ENCODE data around the gene IKZF3. TPM values are rescaled to one million over a fixed set of nuclear protein-coding genes. Genes with fewer than 3 reads are reported as not detected.
A peak's percentile ranks its signal among the peaks of the same experiment; 100 is the strongest.

Gene IKZF3
- total and polyA plus RNA-seq, 10 of the 15 experiments (the other 5 are each of a cell fraction or from before 2014, with no cell fraction given): 5.5 to 98.2 (median 47.6) TPM

GRCh38 chr17:39841134-39841683 lies 22.9 kb downstream of the IKZF3 start:
- 98% methylated on average over 2 of the region's 2 CpGs for WGBS (ENCODE audit: insufficient coverage, insufficient replicate concordance, low lambda C conversion rate, missing lambda C conversion rate)
- no TSS peak for BruUV-seq (replicated peaks)
- TF ChIP-seq RAD21 (IDR thresholded peaks at IDR 0.05; ENCODE audit: insufficient read depth, low read depth, low read length) (no peak), HDGF (IDR thresholded peaks at IDR 0.05) (no peak), JUNB (IDR thresholded peaks at IDR 0.05) (no peak), E4F1 (IDR thresholded peaks at IDR 0.05; ENCODE audit: borderline replicate concordance, partially characterized antibody) (no peak), PML (IDR thresholded peaks at IDR 0.05; ENCODE audit: low read length) (no peak), REST (IDR thresholded peaks at IDR 0.05; ENCODE audit: low read depth, low read length) (no peak), MXI1 (IDR thresholded peaks at IDR 0.05; ENCODE audit: low read depth, low read length) (no peak), CEBPB (IDR thresholded peaks at IDR 0.05; ENCODE audit: borderline replicate concordance in 1 of 2, low read depth in 2 of 2, low read length in 2 of 2) (no peak), ZNF384 (IDR thresholded peaks at IDR 0.05; ENCODE audit: borderline replicate concordance, low read depth, low read length) (no peak), SREBF1 (IDR thresholded peaks at IDR 0.05; ENCODE audit: low read length) (no peak), ZNF217 (IDR thresholded peaks at IDR 0.05) (no peak), SMAD5 (IDR thresholded peaks at IDR 0.05; ENCODE audit: low read depth) (no peak), SUZ12 (IDR thresholded peaks at IDR 0.05; ENCODE audit: unreplicated experiment) (no peak), HCFC1 (IDR thresholded peaks at IDR 0.05; ENCODE audit: low read length) (no peak), CREM (IDR thresholded peaks at IDR 0.05; ENCODE audit: low read depth) (no peak), IKZF1 (conservative IDR thresholded peaks at IDR 0.05) (no peak), FOXK2 (IDR thresholded peaks at IDR 0.05) (no peak), ELK1 (IDR thresholded peaks at IDR 0.05; ENCODE audit: low read depth, low read length) (no peak), FOS (IDR thresholded peaks at IDR 0.05; ENCODE audit: borderline replicate concordance, extremely low read depth, insufficient read length) (no peak)

More at GRCh38 chr17:39841134-39841683, 22.9 kb downstream of the IKZF3 start:
- H3K79me2 ChIP-seq (ENCODE audit: control insufficient read depth, insufficient read depth, low read length): peaks cover 92% of the 10 kb centered on the region
- intact Hi-C loops (cut with micrococcal nuclease; ENCODE audit: unreplicated experiment) (no loop called here), in situ Hi-C loops (cut with MboI) (no loop called here)
- peaks cover 11 to 25% of the 10 kb centered on the region in 2 experiments; a peak in 3 of 4 replicates for H3K36me3 ChIP-seq (ENCODE audit: control insufficient read depth in 2 of 2, insufficient read depth in 2 of 2, low read length in 1 of 2)
- FAIRE-seq (no peak), DNase-seq (ENCODE audit: low read depth, low spot score) (no peak), ATAC-seq (no peak)
- RAD21 ChIA-PET (ENCODE audit: unreplicated experiment): interaction anchor here (0.6 to 0.7 kb wide), 2 partner anchors 21 to 33 kb away, joined by 3 to 4 read pairs; no protein-coding TSS in a partner anchor
- no peak overlapping the region for H3K4me3 ChIP-seq
- H3K4me2 ChIP-seq (ENCODE audit: control insufficient read depth, insufficient read depth): no peak overlapping the region
- peaks cover 29% of the 10 kb centered on the region for H3K4me1 ChIP-seq (ENCODE audit: control insufficient read depth, insufficient read depth, low read length)
- POLR2A ChIA-PET: interaction anchor here (0.6 kb wide), 1 partner anchor 30 kb away, joined by 6 read pairs; no protein-coding TSS in a partner anchor
- no peaks in the 10 kb centered on the region for H4K20me1 ChIP-seq (ENCODE audit: control insufficient read depth, insufficient read depth)
- no peak overlapping the region for H3K9ac ChIP-seq (ENCODE audit: control insufficient read depth, insufficient read depth, low read length)
- H2AFZ ChIP-seq (ENCODE audit: control insufficient read depth, low read depth, low read length): no peak overlapping the region
- no peaks in the 10 kb centered on the region for H3K27me3 ChIP-seq (replicated peaks in 1 of 2; ENCODE audit: control insufficient read depth in 2 of 2, insufficient read depth in 2 of 2, low read length in 1 of 2)
- CTCF ChIA-PET: interaction anchor here (0.6 to 0.7 kb wide), 2 partner anchors 10 to 22 kb away, joined by 3 to 4 read pairs; no protein-coding TSS in a partner anchor
- H3K9me3 ChIP-seq (replicated peaks; ENCODE audit: control insufficient read depth, insufficient read depth, low read length): peaks cover 22% of the 10 kb centered on the region
- peak overlapping the region; percentile 22 for H3K27ac ChIP-seq (ENCODE audit: control insufficient read depth, insufficient read depth)
- SMC1A ChIA-PET (ENCODE audit: uncharacterized antibody, unreplicated experiment): interaction anchor here (1.2 kb wide), 1 partner anchor 20 kb away, joined by 3 read pairs; no protein-coding TSS in a partner anchor
